ENCODE measurements around the gene PHF1. TPM values are rescaled to one million over a fixed set of nuclear protein-coding genes. Genes with fewer than 3 reads are reported as not detected.
"Not testable (repeated sequence)": the region's sequence is repeated elsewhere in the genome, so short reads cannot be mapped to it uniquely, and the experiment has no call there.

PHF1 gene
- 10 to 100 TPM; 21.9 to 39.5 TPM for total RNA-seq

DNA sequence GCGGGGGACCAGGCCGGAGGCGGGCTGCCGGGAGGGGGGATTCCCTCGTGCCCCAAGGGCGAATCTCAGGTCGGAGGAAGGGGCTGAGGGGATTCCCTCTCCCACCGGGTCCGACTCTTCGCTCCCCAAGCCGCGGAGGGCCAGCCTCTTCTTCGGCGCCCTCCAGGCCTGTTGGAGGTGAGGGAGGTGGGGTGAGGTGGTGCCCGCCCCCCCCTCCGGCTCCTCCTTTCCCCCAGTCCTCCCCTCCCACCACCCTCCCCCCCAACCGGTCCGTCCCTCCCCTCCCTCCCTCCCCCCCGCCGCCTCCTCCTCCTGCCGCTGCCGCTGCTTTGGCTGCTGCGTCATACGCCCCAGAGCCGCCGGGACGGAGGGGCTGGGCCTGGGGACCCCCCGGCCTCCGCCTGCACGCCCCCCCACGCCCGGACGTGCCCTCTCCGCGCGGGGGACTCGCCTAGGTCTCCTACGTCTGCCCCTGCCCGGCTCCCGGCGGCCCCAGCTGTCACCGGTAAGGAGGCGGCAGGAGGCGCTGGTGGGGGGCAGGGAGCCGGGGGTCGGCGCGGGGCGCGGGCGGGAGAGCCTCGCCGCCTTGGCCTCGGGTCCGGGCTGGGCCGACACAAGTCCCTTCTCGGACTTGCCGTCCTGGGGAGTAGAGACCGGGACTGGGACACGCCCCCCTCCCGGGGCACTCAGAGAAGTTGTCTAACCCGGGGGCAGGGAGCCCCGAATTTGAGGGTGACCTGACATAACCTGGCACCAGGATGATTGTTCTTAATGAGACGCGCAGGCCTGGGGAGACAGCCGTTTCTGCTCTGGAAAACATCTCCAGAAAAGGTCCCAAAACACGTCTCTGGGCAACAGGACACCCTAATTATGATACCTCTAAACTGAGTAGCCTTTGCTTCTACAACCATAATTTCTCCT, at the start of gene PHF1:
TSS of gene PHF1 (plus strand) at position 304 of the 921 bp plus-strand sequence. CDS start 1,250 bp downstream, outside the sequence.
- intact Hi-C loops (cut with DNase I): loop anchor here (10.0 kb wide), 1 partner anchor 96 kb away; the partner anchor contains the start of genes TAPBP and ZBTB22
- TF ChIP-seq, protein P1, sequence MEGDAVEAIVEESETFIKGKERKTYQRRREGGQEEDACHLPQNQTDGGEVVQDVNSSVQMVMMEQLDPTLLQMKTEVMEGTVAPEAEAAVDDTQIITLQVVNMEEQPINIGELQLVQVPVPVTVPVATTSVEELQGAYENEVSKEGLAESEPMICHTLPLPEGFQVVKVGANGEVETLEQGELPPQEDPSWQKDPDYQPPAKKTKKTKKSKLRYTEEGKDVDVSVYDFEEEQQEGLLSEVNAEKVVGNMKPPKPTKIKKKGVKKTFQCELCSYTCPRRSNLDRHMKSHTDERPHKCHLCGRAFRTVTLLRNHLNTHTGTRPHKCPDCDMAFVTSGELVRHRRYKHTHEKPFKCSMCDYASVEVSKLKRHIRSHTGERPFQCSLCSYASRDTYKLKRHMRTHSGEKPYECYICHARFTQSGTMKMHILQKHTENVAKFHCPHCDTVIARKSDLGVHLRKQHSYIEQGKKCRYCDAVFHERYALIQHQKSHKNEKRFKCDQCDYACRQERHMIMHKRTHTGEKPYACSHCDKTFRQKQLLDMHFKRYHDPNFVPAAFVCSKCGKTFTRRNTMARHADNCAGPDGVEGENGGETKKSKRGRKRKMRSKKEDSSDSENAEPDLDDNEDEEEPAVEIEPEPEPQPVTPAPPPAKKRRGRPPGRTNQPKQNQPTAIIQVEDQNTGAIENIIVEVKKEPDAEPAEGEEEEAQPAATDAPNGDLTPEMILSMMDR (IDR thresholded peaks at IDR 0.05): no peak
- peak within 1 kb of the TSS; percentile 93 for H3K27ac ChIP-seq

DNA sequence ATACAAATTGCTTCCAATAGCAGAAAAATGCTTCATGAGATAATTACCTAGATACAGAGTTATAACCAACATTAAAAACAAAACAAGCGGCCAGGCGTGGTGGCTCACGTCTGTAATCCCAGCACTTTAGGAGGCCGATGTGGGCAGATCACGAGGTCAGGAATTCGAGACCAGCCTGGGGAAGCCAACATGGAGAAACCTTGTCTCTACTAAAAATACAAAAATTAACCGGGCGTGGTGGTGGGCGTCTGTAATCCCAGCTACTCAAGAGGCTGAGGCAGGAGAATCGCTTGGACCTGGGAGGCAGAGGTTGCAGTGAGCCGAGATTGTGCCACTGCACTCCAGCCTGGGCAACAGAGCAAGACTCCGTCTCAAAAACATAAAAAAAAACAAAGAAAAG, 47.3 kb upstream of the PHF1 start:
- intact Hi-C loops (cut with DNase I); H3K9me3 ChIP-seq; H3K27ac ChIP-seq; H3K9ac ChIP-seq (ENCODE audit: low read depth in 2 of 2, low read length in 2 of 2); H3K4me1 ChIP-seq; H3K4me3 ChIP-seq; DNase-seq; H3K27me3 ChIP-seq; H3K36me3 ChIP-seq: not testable (repeated sequence)

More for the DNA sequence above, at the start of gene PHF1:
- Histone ChIP-seq H3K27me3 (no peaks in the 10 kb centered on the region), H3K36me3 (peaks cover 4% of the 10 kb centered on the region), H3K9me3 (no peaks in the 10 kb centered on the region), H3K4me1 (peaks cover under 1% of the 10 kb centered on the region), H3K9ac (ENCODE audit: low read depth in 2 of 2, low read length in 2 of 2) (peak within 1 kb of the TSS; percentile 78 to 89), H3K4me3 (peak within 1 kb of the TSS; percentile 88)
- peak; percentile 67 for DNase-seq

DNA sequence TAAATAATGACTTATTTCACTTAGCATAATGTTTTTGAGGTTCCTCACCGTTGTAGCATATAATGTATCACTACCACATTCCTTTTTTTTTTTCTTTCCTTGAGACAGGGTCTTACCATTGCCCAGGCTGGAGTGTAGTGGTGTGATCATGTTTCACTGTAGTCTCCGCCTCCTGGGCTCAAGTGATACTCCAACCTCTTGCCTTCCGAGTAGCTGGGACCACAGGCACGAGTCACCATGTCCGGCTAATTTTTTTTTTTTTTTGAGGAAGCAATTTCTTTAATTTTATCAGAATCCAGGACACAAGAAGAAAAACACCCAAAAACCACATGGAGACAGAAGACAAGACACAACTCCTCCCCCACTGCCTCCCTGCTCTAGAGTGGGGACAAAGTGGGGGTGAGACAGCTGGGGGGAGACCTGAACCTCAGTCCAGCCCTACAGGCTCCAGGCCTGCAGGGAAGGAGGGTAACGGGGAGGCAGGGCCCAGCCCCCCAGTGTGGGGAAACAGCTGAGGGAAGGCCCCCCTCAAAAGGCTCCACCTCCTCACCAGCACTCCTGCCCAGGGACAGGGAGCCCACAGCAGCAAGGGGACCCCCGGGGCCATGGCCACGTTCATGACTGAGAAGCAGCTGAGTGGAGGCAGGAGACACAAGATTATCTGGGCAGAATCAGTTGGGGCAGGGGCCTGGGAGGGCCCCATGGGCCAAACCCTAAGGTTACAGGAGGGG, 46.2 kb upstream of the PHF1 start:
- DNase-seq; H3K27me3 ChIP-seq; intact Hi-C loops (cut with DNase I); H3K36me3 ChIP-seq; H3K4me3 ChIP-seq; H3K9me3 ChIP-seq; H3K4me1 ChIP-seq; H3K27ac ChIP-seq; H3K9ac ChIP-seq (ENCODE audit: low read depth in 2 of 2, low read length in 2 of 2): not testable (repeated sequence)

DNA sequence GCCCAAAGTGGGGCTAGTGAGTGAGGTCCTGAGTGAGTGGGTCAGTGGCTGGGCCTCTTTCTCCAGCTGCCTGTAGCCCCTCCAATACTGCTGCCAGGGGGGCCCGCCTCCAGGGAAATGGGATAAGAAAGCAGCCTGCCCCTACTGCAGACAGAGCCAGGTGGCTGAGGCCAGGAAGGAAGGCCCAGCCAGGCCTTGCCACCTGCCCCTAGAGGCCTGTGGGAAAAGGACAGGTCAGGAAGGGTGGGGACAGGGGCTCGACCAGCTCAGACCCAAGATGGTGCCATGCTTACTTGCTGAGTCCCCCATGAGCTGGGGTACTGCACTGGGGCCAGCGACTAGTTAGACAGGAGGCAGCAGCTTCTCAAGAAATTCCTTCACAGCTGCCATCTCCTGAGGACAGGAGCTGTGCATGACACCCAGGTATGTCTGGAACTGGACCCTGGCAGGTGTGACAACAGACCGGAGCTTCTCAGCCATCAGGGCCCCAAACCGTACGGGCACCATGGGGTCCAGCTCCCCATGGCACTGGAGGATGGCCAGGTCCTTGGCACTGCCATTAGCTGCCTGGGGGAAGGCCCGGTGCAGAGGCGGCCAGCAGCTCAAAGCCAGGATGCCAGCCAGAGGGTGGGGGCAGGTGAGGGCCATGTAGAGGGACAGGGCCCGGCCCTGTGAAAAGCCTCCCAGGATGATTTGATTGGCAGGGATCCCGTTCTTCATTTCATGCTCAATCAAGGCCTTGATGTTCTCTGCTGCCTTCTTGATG, 45.4 kb upstream of the PHF1 start:
- H3K27ac ChIP-seq; H3K9ac ChIP-seq (ENCODE audit: low read depth in 2 of 2, low read length in 2 of 2); H3K4me3 ChIP-seq; H3K4me1 ChIP-seq; H3K36me3 ChIP-seq; H3K27me3 ChIP-seq; intact Hi-C loops (cut with DNase I); DNase-seq; H3K9me3 ChIP-seq: not testable (repeated sequence)

DNA sequence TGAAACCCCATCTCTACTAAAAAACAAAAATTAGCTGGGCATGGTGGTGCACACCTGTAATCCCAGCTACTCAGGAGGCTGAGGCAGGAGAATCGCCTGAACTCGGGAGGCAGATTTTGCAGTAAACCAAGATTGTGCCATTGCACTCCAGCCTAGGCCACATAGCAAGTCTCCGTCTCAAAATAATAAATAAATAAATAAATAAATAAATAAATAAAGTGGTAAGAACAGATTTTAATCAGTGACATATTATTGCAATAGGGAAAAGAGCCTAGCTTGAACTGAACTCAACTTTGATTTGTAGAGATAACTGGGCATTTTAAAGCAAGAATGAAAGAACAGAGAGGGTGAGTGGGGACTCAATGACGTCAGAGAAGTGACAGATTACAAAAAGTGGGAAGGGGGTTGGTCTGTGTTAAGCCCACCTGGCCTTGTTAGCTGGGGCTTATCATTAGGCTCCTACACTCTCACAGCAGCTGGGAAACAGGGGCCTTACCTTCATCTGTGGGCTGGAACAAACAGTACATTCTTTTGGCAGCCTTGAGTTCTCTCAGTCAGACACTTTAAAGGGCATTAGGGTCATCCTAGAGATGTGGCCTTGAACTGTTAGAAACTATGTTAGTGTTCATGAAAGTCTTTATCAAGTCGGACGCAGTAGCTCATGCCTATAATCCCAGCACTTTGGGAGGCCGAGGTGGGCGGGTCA, 43.7 kb upstream of the PHF1 start:
- Histone ChIP-seq H3K4me3 (no peak overlapping the region), H3K4me1 (no peaks in the 10 kb centered on the region), H3K9ac (ENCODE audit: low read depth in 2 of 2, low read length in 2 of 2) (no peak overlapping the region), H3K27me3 (no peaks in the 10 kb centered on the region), H3K36me3 (no peaks in the 10 kb centered on the region), H3K9me3 (no peaks in the 10 kb centered on the region), H3K27ac (no peak overlapping the region)
- intact Hi-C loops (cut with DNase I): no loop called here
- TF ChIP-seq, protein P1 (IDR thresholded peaks at IDR 0.05): no peak
- no peak for DNase-seq

DNA sequence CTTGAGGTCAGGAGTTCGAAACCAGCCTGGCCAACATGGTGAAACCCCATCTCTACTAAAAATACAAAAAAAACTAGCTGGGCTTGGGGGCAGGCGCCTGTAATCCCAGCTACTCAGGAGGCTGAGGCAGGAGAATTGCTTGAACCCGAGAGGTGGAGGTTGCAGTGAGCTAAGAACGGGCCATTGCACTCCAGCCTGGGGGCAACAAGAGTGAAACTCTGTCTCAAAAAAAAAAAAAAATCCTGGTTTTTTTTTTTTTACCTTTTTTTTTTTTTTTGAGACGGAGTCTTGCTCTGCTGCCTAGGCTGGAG, 43.1 kb upstream of the PHF1 start:
- H3K27me3 ChIP-seq; H3K4me3 ChIP-seq; DNase-seq; H3K9me3 ChIP-seq; H3K36me3 ChIP-seq; H3K27ac ChIP-seq; H3K9ac ChIP-seq (ENCODE audit: low read depth in 2 of 2, low read length in 2 of 2); H3K4me1 ChIP-seq; intact Hi-C loops (cut with DNase I): not testable (repeated sequence)

DNA sequence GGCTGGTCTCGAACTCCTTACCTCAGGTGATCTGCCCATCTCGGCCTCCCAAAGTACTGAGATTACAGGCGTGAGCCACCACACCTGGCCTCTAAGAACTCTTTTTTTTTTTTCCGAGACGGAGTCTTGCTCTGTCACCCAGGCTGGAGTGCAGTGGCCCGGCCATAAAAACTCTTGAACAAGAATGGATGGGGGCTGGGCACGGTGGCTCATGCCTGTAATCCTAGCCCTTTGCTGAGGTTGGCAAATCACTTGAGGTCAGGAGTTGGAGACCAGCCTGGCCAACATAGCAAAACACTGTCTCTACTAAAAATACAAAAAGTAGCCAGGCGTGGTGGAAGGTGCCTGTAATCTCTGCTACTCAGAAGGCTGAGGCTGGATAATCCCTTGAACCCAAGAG, 38.9 kb upstream of the PHF1 start:
- intact Hi-C loops (cut with DNase I); H3K27ac ChIP-seq; H3K9ac ChIP-seq (ENCODE audit: low read depth in 2 of 2, low read length in 2 of 2); DNase-seq; H3K27me3 ChIP-seq; H3K36me3 ChIP-seq; H3K9me3 ChIP-seq; H3K4me1 ChIP-seq; H3K4me3 ChIP-seq: not testable (repeated sequence)
